HG03457 (cell line): ENCODE data around the gene RBBP8NL.
A peak's percentile ranks its signal among the peaks of the same experiment; 100 is the strongest.

Experiments
- ATAC-seq: cut with Tn5 transposase; IDR thresholded peaks from one replicate; pipeline ENCODE4 v1.9.1; 2021; ENCODE audit warnings: moderate number of reproducible peaks; ENCODE audit not compliant: unreplicated experiment

Gene RBBP8NL

GRCh38 chr20:62393830-62394229, 33.5 kb downstream of the RBBP8NL start:
- no peak for ATAC-seq

- ATAC-seq: no peak
These were observed 34.0 kb downstream of the RBBP8NL start for GRCh38 chr20:62393335-62393665.

DNA sequence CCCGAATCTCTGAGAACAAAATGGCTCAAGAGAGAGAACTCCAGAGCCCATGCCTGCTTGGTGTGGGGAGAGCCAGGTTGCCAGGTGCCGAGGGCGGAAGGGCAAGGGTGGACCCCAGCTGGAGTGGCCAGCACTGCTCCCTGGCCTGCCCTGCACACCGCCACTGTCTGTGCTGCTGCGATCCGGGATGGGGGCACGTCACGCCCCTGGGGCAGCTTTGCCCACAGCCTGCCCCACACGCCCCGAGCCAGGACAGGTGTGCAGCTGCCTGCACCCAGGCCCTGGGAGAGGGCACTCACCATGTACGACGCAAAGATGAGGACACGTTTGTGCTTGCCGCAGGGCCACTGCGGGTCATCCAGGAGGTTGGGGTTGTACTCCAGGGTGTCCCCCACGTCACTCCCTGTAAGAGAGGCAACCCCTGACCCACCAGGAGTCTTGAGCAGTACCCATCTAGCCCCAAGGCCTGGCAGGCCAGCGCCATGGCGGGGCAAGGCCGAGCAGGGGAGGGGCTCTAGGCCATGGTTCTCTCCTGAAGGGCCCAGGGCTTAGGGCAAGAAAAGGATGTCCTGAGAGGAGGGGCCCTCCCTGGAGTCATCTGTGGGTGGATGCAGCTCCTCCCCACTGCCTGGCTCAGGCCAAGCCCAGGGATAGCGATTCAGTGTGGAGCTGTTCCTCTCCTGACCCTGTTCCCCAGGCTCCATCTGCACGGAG, 34.6 kb downstream of the RBBP8NL start:
- no peak for ATAC-seq

DNA sequence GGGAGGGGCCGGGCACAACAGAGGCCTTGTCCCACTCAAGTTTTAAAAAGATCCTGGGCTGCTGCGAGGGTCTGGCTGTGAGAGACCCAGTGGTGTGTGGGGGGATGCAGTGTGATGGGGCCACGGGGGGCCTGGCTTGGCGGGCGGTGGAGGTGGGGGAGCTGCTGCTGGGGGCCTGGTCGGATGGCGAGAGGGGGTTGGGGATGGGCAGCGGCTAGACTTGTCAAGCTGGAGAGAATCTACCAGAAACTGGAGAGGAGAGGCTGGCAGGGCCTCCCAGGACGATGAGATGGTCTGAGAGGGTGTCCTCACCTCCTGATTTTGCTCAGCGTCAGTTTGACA, 35.3 kb downstream of the RBBP8NL start:
- no peak for ATAC-seq

GRCh38 chr20:62391165-62392076, 35.9 kb downstream of the RBBP8NL start:
- ATAC-seq: no peak

GRCh38 chr20:62390317-62391164, 36.8 kb downstream of the RBBP8NL start:
- no peak for ATAC-seq

GRCh38 chr20:62389601-62390087, 37.7 kb downstream of the RBBP8NL start:
- ATAC-seq: no peak

DNA sequence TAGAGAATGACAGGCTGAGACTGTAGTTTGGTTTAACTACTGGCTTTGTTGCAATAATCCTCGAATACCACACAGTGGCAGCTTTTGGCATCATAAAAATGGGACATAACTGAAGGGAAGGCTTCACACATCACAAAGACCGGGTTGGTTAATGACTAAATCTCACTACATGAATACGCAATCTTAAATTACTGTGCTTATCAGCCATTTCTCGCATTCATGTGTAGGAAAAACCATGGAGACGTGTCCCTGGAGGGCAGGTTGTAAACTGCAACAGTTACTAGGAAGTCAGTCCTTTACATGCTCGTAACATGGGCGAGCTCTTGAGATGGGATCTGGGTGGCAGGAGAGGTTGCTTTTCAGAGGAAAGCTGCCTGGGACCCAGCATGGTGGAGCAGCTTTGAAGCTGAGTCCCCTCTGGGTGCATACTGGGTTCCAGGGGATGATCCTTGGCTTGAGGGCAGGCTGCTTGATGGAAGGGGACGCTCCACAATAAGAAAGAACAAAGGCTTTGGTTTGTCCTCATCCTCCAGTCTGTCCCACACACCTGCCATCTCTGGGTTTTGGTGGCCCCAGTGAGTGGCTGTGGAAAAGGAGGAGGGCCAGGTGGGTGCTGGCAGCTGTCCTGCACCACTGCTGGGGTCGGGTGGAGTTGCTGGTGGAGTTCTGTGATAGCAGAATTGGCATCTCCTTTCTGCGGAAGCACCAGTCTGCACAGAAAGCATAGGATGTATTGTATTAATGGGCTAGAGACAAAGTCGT, 38.3 kb downstream of the RBBP8NL start:
- no peak for ATAC-seq

DNA sequence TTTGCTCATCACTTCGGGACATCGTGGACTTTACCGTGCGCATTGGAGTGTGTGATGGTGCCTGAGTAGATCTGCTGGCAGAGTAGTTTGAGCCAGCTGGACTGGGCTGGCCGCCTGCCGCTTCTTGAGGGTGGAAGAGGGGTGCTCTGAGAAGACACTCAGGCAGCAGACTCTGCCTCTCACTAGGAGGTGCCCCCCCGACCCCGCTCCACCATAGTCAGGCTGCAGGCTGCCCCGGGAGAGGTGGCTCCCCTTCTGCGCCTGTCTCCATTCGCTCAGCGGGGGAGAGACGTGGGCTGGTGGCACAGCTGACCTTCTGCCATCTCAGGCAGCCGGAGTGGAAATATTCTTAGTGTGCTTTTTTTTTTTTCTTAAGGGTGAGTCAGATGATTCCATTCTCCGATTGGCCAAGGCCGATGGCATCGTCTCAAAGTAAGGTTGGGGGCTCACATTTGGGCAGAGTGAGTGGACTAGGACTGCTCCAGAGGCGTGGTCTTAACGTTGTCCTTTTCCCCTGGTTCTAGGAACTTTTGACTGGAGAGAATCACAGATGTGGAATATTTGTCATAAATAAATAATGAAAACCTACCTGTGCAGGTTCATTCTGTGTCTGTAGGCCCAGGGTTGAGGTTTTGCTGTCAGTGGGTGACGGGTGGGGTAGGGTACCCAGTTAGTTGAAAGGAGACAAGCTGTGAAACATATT, 39.3 kb downstream of the RBBP8NL start:
- ATAC-seq: no peak

DNA sequence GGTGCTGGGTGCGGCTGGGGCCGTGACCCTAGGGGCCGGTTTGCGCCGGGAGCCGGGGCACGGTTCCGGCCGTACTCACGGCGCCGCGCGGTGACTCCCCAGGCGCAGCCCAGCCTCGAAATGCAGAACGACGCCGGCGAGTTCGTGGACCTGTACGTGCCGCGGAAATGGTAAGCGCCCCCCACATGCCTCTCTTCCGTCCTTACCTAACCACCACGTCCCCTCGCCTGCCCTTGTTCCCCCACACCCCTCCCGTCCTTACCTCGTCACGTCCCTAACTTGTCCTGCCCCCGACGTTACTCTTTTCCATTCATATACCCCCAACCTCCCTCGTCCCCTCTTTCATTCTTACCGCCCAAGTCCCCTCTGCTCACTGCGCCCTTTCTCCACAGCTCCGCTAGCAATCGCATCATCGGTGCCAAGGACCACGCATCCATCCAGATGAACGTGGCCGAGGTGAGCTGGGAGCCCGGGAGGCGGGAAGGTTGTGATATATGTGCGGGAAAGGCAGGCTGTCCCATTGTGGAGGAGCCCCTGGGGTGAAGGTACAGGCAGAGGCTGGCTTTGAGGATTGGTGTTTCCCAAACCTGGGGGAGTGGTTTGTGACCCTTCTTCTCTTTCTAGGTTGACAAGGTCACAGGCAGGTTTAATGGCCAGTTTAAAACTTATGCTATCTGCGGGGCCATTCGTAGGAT, 40.0 kb downstream of the RBBP8NL start:
- no peak for ATAC-seq

DNA sequence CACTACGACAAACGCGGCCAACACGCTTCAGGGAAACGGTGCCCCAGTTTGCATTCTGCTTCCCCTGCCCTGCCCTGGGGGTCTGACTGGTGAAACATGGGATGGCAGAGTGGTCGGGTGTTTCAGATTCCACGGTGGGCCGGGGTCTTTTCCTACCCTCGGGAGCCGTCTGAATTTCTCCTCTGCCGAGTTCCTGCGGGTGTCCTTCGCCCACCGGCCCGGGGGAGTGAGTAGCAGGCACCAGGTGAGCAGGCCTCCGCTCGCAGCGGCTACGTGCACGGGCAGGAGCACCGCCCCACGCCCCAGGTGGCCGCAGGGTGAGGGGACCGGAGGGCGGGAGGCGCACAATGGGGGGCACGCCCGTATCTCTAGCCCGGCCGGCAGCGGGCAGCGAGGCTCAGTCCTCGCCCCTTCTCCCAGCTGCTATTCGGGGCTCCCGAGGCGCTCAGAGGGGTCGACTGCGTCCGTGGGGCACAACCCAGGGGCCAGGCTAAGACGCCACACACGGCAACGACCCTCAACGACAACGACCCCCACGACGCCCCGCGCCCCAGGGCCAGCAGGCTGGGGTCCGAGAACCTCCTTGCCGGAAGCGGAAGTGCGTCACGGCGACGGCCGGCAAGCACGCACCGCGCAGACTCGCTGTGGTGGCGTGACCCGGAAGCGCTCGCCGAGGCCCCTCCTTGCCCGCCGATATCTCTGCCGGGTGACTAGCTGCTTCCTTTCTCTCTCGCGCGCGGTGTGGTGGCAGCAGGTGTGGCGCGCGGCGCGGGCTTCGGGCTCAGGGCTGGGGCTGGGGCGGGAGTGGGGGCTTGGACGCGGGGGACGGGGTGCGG, 40.7 kb downstream of the RBBP8NL start, which contains the start of gene RPS21:
RPS21 (plus strand) TSS at position 721 of the 836 bp plus-strand sequence. CDS start 236 bp downstream, outside the sequence.
- ATAC-seq: peak; percentile 58

GRCh38 chr20:62382306-62383198, 44.8 kb downstream of the RBBP8NL start:
- ATAC-seq: peak; percentile 71

GRCh38 chr20:62381842-62382241, 45.5 kb downstream of the RBBP8NL start:
- no peak for ATAC-seq

- no peak for ATAC-seq
These were observed 46.0 kb downstream of the RBBP8NL start for GRCh38 chr20:62381202-62381797.

- no peak for ATAC-seq
These were observed 49.1 kb downstream of the RBBP8NL start for GRCh38 chr20:62378215-62378614.

- no peak for ATAC-seq
These were observed 49.6 kb downstream of the RBBP8NL start for GRCh38 chr20:62377615-62378178.

- ATAC-seq: no peak
These were observed 50.3 kb downstream of the RBBP8NL start for GRCh38 chr20:62377064-62377461.
